HL-60 (cell line): Measurements from ENCODE around the gene SETD1B.
"Not testable (repeated sequence)": the region's sequence is repeated elsewhere in the genome, so short reads cannot be mapped to it uniquely, and the experiment has no call there.

ENCODE experiments used
- DNase-seq, 2 experiments: peaks; one replicate each; pipeline ENCODE4 v3.0.0-alpha.2; 2010 to 2020; ENCODE audit warnings: low read depth in 1 of 2, low spot score in 1 of 2
- H3K27ac ChIP-seq: fragments of 250-450 bp; sonication (Bioruptor Pico); replicated peaks from 2 replicates; pipeline ENCODE4 v1.5.1; 2020; ENCODE audit warnings: mild to moderate bottlenecking, moderate library complexity
- H3K27me3 ChIP-seq: fragments of 250-450 bp; sonication (Bioruptor Pico); 2 replicates; pipeline ENCODE4 v1.5.1; 2021; ENCODE audit warnings: mild to moderate bottlenecking, moderate library complexity; ENCODE audit not compliant: insufficient read depth, poor library complexity, severe bottlenecking
- H3K4me3 ChIP-seq: replicated peaks from 2 replicates; pipeline ENCODE4 v1.5.1; 2011; ENCODE audit warnings: mild to moderate bottlenecking, control low read depth, low read length; ENCODE audit not compliant: insufficient read depth
- CTCF ChIP-seq: IDR thresholded peaks from one replicate; pipeline ENCODE4 v1.5.1; 2011; ENCODE audit warnings: low read length, control low read depth, inconsistent platforms; ENCODE audit not compliant: insufficient read depth
- GABPA ChIP-seq: IDR thresholded peaks from 2 replicates; pipeline ENCODE4 v1.6.1; 2012; ENCODE audit warnings: low read depth
- POLR2AphosphoS5 ChIP-seq: IDR thresholded peaks from 2 replicates; pipeline ENCODE4 v1.6.1; 2012; ENCODE audit warnings: low read depth
- REST ChIP-seq: IDR thresholded peaks from 2 replicates; pipeline ENCODE4 v1.6.1; 2012; ENCODE audit warnings: low read depth; ENCODE audit not compliant: insufficient replicate concordance
- SPI1 ChIP-seq: IDR thresholded peaks from 2 replicates; pipeline ENCODE4 v1.6.1; 2012; ENCODE audit warnings: low read depth, mild to moderate bottlenecking, borderline replicate concordance

Gene SETD1B

GRCh38 chr12:121873216-121873569 is 69.4 kb downstream of the SETD1B start:
- no peak for TF ChIP-seq POLR2AphosphoS5
- TF ChIP-seq CTCF, result no peak
- no peak for TF ChIP-seq SPI1
- TF ChIP-seq GABPA, result no peak
- no peak for TF ChIP-seq REST
- DNase-seq, result no peak
- no peaks in the 10 kb centered on the region for H3K27me3 ChIP-seq
- no peak overlapping the region for H3K4me3 ChIP-seq
- no peak overlapping the region for H3K27ac ChIP-seq

GRCh38 chr12:121874071-121874470 is 70.3 kb downstream of the SETD1B start:
- H3K4me3 ChIP-seq, result no peak overlapping the region
- DNase-seq, result peak in 1 of 2 experiments; percentile 40
- TF ChIP-seq REST (no peak), CTCF (no peak), POLR2AphosphoS5 (no peak), GABPA (no peak), SPI1 (no peak)
- no peaks in the 10 kb centered on the region for H3K27me3 ChIP-seq
- peak overlapping the region; percentile 62 for H3K27ac ChIP-seq

- no peak for DNase-seq
- Histone ChIP-seq H3K27me3 (no peaks in the 10 kb centered on the region), H3K4me3 (no peak overlapping the region), H3K27ac (no peak overlapping the region)
- TF ChIP-seq POLR2AphosphoS5 (no peak), REST (no peak), SPI1 (no peak), GABPA (no peak), CTCF (no peak)
Observed at GRCh38 chr12:121875582-121875981, 71.8 kb downstream of the SETD1B start.

- H3K27me3 ChIP-seq, H3K4me3 ChIP-seq, DNase-seq, H3K27ac ChIP-seq: not testable (repeated sequence)
Observed at GRCh38 chr12:121876080-121876447, 72.3 kb downstream of the SETD1B start.
